Right ventricle myocardium superior (tissue), 1 donor: ENCODE data around the gene NKAIN2. TPM values are rescaled to one million over a fixed set of nuclear protein-coding genes. Genes with fewer than 3 reads are reported as not detected.
A peak's percentile ranks its signal among the peaks of the same experiment; 100 is the strongest.
"Not testable (repeated sequence)": the region's sequence is repeated elsewhere in the genome, so short reads cannot be mapped to it uniquely, and the experiment has no call there.

Experiments used
- ATAC-seq: fragments of 200-7000 bp; cut with Tn5 transposase; one replicate; pipeline ENCODE4 v1.9.1; 2020; ENCODE audit warnings: mild to moderate bottlenecking; ENCODE audit not compliant: poor library complexity
- DNase-seq: peaks from one replicate; pipeline ENCODE4 v3.0.0-alpha.2; 2020
- intact Hi-C: fragments of 100-400 bp; cut with DNase I; formaldehyde crosslinking; loops from one replicate; pipeline ENCODE4 v1.11.2; 2022
- total RNA-seq: library from RNA; stranded (reverse); fragmentation: NEBNext Ultra II Directional; extraction: Animal tissue kit (Norgen Biotek cat#: 25700); gene quantifications from one replicate; pipeline ENCODE4 v1.2.1, GENCODE V29; 2021
- donor health status: DM: no; HTN: yes; CAD: no; lungs with severe emphysema.

Gene NKAIN2
- total RNA-seq, 1 donor from 2014 or later, result 0.22 TPM

GRCh38 chr6:123928529-123928928, 124.9 kb downstream of the NKAIN2 start:
- ATAC-seq, result no peak
- no peak for DNase-seq
- intact Hi-C loops, result no loop called here

- intact Hi-C loops, result no loop called here
- ATAC-seq (no peak), DNase-seq (no peak)
These were observed 128.3 kb downstream of the NKAIN2 start for GRCh38 chr6:123931928-123932327.

GRCh38 chr6:123940551-123940950, 136.9 kb downstream of the NKAIN2 start:
- no peak for ATAC-seq
- intact Hi-C loops, result no loop called here
- DNase-seq, result no peak

- intact Hi-C loops, result no loop called here
- DNase-seq (no peak), ATAC-seq (no peak)
These were observed 138.2 kb downstream of the NKAIN2 start for GRCh38 chr6:123941855-123942254.

- DNase-seq (no peak), ATAC-seq (no peak)
- intact Hi-C loops, result no loop called here
These were observed 141.7 kb downstream of the NKAIN2 start for GRCh38 chr6:123945386-123945785.

- intact Hi-C loops, result no loop called here
- DNase-seq (no peak), ATAC-seq (no peak)
These were observed 150.3 kb downstream of the NKAIN2 start for GRCh38 chr6:123953920-123954319.

- no peak for ATAC-seq
- no peak for DNase-seq
- intact Hi-C loops, result no loop called here
These were observed 153.0 kb downstream of the NKAIN2 start for GRCh38 chr6:123956492-123957139.

- ATAC-seq (no peak), DNase-seq (no peak)
- intact Hi-C loops, result no loop called here
These were observed 158.8 kb downstream of the NKAIN2 start for GRCh38 chr6:123962508-123962907.

GRCh38 chr6:123965894-123966293, 162.2 kb downstream of the NKAIN2 start:
- DNase-seq, result no peak
- peak; percentile 41 for ATAC-seq

GRCh38 chr6:123966618-123967017, 163.0 kb downstream of the NKAIN2 start:
- intact Hi-C loops, result no loop called here
- no peak for DNase-seq

More at GRCh38 chr6:123965894-123966293, 162.2 kb downstream of the NKAIN2 start:
- intact Hi-C loops, result no loop called here

GRCh38 chr6:123967905-123968304, 164.2 kb downstream of the NKAIN2 start:
- DNase-seq, result no peak
- no peak for ATAC-seq
- intact Hi-C loops, result no loop called here

More at GRCh38 chr6:123966618-123967017, 163.0 kb downstream of the NKAIN2 start:
- no peak for ATAC-seq

GRCh38 chr6:123972600-123973294, 169.1 kb downstream of the NKAIN2 start:
- DNase-seq (no peak), ATAC-seq (no peak)
- intact Hi-C loops, result no loop called here

GRCh38 chr6:123980311-123980710, 176.6 kb downstream of the NKAIN2 start:
- DNase-seq (no peak), ATAC-seq (no peak)
- intact Hi-C loops, result no loop called here

GRCh38 chr6:123986938-123987337, 183.3 kb downstream of the NKAIN2 start:
- no peak for DNase-seq
- intact Hi-C loops, result no loop called here
- no peak for ATAC-seq

GRCh38 chr6:123989918-123990317, 186.3 kb downstream of the NKAIN2 start:
- DNase-seq, intact Hi-C loops: not testable (repeated sequence)
- peak; percentile 43 for ATAC-seq

- DNase-seq (no peak), ATAC-seq (no peak)
- intact Hi-C loops, result no loop called here
These were observed 186.7 kb downstream of the NKAIN2 start for GRCh38 chr6:123990376-123990775.

GRCh38 chr6:123994168-123994567, 190.5 kb downstream of the NKAIN2 start:
- intact Hi-C loops, result no loop called here
- DNase-seq (no peak), ATAC-seq (no peak)

GRCh38 chr6:123994891-123995635, 191.4 kb downstream of the NKAIN2 start:
- intact Hi-C loops, result no loop called here
- ATAC-seq, result no peak
- DNase-seq, result no peak

GRCh38 chr6:123997223-123997622, 193.6 kb downstream of the NKAIN2 start:
- intact Hi-C loops, result no loop called here
- DNase-seq (no peak), ATAC-seq (peak; percentile 38)
